GM18511 (cell line): ENCODE measurements around the gene C21orf58.

ENCODE experiments used
- ATAC-seq: cut with Tn5 transposase; IDR thresholded peaks from one replicate; pipeline ENCODE4 v1.9.1; 2021; ENCODE audit warnings: mild to moderate bottlenecking, moderate library complexity; ENCODE audit not compliant: unreplicated experiment

The C21orf58 gene

DNA sequence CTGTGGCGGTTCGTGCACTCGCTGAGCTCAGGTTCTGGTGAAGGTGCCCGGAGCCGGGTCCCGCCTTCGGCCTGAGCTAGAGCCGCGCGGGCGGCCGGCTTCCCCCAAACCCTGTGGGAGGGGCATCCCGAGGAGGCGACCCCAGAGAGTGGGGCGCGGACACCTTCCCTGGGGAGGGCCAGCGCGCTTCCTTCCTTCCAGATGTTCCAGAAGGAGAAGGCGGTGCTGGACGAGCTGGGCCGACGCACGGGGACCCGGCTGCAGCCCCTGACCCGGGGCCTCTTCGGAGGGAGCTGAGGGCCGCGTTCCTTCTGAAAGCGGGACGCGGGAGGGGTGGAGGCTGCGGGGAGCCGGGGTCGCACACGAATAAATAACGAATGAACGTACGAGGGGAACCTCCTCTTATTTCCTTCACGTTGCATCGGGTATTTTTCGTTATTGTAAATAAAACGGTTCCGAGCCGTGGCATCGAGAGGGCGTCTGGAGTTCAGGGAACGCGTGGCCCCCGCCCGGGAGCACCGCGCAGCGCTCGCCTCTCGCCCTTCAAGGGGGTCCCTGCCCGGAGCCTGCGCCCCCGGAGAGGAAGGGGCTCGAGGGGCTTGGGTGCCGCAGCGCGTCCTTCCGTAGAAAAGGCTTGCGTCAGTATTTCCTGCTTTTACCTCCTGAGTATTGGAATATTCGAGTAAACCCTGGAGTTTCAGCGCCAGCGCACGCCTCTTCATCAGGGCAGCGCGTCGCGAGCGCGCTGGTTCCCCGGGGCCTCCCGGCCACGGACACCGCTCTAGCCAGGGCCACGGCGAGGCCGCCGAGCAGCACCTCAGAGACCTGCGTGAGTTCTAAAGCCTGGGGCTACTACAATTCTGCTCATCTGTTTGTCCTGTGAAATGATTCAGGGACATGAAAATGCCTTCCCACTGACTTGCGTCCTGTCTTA is 26.1 kb downstream of the C21orf58 start:
- no peak for ATAC-seq

DNA sequence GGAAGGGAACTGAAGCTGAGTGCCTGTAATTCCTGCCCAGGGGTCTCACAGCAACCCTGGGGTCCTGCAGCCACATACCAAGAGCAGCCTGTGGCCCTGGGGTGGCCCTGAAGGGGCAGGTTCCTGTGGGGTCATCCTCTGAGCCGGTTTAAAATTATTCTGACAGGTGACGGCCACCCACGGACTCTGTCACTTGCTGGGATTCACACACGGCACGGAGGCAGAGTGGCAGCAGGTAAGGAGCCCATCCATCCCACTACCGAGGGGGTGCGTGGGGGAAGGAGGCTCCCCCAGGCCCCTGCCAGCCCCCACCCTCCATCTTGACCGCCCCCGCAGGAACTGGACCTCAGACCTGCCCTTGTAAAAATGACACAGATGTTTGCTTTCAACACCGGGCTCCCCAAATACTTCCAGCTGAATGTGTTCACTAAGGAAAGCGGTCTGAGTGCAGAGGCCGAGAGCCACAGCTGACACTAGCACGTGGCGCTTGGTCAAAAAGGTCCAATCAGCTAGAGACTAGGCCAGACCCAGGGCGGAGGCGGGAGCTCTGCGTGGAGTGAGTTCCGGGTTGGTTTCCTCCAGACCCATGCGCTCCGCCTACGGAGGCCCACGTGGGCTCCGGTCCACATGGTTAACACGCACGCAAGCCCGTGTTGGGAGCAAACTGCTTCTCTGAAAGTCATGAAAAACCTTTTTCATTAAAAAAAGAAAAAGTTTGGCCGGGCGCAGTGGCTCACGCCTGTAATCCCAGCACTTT is 27.5 kb downstream of the C21orf58 start:
- ATAC-seq, result no peak

DNA sequence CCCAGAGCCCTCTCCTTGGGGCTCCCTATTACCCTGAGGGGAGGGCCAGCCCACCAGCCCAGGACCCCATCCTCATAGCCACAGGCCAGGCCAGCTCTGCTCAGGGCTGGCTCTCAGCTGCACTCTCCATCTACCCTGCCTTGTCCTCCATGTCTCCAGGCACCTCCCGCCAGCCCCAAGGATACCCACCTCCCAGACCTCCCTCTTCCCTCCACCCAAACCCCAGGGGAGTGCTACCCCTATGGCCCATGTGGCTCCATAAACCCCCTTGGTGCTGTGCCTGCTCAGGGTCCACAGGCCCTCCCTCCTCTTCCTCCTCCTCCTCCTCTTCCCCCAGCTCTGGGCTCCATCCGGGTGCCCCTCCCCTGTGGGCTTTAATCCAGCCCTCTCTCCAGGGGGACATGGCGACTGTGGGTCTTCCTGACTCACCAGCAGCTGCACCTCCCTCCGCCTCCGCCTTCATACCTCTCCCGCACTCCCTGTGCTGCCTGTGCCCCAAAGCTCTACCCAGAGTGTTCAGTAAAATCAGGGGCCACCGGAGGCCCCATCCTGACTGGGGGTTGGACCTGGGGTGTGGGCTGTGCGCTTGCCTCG is 28.4 kb downstream of the C21orf58 start:
- no peak for ATAC-seq

DNA sequence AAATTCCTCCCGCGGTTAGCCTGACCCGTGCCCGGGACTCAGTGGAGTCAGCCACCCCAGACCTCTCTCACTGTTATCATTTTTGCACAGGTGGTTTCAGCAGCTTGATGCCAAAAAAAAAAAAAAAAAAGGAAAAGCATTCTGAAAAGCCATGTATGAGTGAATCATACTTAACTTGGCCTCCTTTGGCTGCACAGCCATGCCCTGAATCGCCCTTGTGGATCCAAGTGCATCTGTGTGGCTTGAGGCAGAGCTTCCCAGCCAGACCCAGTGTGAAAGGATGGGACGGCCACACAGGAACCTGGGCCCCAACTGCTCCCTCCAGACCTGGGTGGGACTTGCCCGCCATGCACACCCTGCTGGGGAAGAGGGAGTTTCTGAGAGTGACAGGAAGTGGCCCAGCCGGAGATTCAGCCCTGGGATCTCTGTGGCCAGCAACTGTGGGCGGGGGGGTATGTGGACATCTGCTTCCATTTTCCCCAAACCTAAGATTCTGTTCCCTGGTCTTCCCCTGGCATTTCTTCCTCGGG is 29.0 kb downstream of the C21orf58 start:
- no peak for ATAC-seq

DNA sequence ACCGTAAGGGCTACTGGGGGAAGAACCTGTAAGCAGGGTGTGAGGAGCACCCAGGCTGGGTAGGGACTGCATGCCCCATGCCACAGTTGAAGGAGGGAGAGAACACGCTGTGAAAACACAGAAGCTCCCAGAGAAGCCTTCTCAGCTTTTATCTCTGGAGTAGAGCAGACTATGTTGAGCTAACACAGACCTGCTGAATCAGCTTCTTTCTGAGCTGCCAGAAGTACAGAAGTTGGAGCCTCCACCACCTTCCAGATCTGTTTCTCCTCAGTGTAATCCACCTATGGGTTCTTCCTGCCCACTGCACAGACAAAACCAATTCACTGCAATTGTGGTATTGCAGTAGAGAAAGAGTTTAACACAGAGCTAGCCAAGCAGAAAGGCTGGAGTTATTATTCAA is 32.1 kb downstream of the C21orf58 start:
- no peak for ATAC-seq

DNA sequence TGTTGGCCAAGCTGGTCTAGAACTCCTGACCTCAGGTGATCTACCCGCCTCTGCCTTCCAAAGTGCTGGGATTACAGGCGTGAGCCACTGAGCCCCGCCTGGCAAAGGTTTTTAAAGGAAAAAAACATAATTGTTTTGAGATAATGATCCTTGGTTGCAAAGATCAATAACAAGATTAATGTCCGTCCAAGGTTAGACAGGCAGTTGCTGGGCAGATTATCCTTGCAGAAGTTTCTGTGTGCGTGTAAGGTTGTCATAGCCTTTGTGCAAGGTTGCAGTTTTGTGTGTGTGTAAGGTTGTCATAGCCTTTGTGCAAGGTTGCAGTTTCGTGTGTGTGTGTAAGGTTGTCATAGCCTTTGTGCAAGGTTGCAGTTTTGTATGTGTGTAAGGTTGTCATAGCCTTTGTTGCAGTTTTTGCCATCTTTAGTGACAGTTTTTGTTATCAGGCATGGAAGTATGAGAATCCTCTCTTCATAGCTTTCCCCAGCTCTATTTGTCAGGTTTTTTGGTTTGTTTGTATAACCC is 34.0 kb downstream of the C21orf58 start:
- ATAC-seq, result no peak

DNA sequence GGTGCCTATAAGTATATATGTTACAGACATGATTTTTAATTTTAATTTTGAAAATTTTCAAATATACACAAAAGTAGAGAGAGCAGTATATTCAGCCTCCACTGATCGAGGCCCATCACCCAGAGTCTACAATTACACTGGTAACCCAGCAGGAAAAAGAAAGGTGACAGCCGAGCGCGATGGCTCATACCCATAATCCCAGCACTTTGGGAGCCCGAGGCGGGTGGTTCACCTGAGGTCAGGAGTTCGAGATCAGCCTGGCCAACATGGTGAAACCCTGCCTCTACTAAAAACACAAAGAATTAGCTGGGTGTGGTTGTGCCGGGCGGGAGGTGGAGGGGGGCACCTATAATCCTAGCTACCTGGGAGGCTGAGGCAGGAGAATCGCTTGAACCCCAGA is 36.1 kb downstream of the C21orf58 start:
- no peak for ATAC-seq

DNA sequence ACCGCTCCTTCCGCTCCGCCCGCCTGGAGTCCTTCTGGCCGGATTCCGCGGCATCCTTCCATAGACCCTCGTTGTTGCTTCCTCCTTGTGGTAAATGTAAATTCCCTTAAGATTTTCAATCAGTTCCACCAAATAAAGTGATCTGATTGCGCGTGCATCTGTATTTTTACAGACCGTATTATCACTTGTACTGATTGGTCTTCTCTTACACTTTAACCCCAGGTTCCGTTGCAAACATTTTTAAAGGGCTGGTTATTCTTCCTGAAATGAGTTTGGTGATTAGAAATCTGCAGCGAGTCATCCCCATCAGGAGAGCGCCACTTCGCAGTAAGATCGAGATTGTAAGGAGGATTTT is 37.0 kb downstream of the C21orf58 start:
- ATAC-seq, result no peak

DNA sequence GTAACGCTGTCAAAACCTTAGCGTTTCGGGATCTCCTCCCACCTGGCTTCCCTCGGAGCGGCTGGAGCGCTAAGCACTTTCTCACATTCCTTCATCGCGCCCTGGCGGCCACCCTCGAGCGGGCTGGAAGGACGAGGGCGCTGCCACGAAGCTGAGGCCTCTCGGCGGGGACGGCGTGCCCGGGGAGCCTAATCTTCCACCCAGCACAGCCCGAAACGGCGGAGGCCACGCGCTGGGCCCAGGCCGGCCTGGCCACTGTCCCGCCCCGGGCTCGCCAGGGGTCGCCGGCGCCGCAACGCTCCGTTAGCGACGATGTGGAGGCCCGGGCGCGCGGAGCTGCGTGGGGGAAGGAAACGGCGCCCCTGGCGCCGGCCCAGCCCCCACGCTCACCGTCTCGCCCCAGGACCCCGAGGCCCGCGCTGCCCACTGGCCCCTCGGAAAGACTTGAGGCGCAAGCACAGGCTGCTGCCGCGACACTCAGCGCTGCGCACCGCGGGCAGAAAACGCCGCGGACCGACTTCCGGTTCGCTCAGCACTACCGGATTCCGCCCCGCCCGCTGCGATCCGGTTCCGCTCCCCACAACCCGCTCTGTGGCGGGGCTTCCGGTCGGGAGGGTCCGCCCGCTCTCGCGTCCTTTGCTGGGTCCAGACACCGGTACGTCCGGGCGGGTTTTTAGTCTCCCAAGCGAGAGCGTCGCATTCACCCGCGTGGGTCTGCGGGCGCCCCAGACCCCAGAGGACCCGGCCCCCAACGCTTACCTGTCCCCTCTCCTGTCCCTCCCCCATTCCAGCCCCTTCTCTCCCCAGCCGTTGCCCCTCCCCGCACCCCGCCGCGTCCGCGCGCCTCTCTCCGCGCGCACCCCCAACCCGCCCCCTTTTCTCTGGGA is 37.7 kb downstream of the C21orf58 start, which contains the start of gene YBEY:
YBEY (plus strand) TSS at position 582 of the 887 bp plus-strand sequence. CDS start 572 bp downstream, outside the sequence.
- ATAC-seq, result peak; percentile 90

DNA sequence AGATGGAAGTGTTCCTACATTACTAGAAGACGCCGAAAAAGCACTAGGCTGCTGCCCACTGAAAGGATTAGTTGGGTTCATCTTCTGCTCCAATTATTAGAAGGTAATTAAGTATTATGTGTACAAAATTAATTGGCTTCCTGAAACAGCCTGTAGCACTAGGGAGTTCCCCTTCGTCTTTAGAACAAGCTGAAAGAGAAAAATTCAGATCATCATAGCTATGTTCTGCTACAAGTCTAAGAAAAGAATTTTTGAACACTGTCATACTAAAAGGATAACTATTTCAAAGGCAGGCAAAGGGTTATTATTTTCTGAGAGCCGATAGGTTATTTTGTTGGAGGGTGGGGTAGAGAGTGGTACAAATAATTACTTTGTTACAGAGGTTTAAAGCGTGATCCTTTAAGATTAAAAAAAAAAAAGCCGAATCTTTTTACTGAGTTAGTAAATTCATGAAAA is 38.4 kb downstream of the C21orf58 start, which contains the start of gene MCM3AP:
MCM3AP (minus strand) TSS at position 406 of the 456 bp plus-strand sequence; CDS start at position 81, 325 bp downstream.
- ATAC-seq, result no peak

DNA sequence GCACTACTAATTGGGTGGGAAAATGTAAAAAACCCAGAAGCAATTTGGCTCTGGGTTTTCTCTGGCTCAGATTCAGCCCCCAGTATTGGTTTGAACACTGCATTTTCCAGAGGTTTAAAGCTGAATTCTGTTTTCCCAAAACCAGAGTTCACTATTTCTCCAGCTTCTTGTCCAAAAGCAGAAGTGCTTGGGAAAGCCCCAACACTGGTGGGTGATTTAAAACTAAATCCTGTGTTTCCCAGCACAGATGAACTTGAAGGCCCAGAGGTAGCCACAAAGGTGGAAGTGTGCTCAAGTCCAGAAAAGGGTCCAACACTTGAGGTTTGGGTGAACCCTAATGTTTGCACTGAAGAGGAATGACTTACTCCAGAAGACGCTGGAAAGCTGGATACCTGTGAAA is 38.9 kb downstream of the C21orf58 start:
- ATAC-seq, result no peak

DNA sequence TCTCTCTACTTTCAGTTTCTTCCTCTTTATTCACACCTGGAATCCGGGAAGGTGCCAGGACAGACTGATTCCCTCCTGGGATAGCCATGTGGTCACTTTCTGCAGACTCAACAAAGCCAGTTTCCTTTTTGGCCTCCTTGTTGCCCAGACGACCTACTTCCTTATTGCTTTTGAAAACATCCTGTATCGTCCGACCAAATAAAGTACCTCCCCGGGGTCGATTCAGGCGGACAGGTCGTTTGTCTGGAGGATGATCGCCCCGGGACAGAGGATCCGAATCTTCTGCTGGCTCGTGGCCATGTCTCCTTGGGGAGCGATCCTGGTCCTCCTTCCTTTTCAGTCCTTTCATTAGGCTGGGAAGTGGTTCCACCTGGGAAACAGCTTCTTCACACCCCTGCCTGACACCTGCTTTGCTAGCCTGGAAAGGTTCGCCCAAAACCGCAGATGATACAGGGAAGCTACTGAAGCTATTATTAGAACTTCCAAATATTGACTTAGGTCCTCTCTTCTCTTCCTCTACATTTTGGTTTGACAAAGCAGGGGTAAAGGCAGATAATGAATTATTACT is 39.5 kb downstream of the C21orf58 start:
- ATAC-seq, result no peak

DNA sequence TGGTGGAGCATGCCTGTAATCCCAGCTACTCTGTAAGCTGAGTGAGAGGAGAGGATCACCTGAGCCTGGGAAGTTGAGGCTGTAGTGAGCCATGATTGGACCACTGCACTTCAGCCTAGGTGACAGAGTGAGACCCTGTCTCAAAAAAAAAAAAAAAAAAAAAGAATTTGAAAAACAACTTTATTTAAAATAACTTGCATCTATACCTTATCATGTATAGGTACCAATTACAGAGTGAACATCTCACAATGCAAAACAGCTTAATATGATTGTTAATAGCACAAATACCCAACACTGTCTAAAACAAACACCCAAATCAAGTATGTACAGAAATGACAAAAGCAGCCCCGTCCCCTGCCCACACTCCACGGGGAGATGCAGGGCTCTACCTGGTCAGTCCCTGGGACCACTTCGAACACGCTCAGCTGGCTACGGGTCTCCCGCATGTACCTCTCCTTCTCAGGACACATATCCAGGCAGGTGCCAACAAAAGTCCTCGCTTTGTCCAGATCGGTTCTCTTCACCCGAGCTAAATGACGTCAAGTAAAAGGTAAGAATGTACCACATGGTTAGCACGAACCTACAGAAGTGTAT is 48.8 kb downstream of the C21orf58 start:
- ATAC-seq, result no peak

DNA sequence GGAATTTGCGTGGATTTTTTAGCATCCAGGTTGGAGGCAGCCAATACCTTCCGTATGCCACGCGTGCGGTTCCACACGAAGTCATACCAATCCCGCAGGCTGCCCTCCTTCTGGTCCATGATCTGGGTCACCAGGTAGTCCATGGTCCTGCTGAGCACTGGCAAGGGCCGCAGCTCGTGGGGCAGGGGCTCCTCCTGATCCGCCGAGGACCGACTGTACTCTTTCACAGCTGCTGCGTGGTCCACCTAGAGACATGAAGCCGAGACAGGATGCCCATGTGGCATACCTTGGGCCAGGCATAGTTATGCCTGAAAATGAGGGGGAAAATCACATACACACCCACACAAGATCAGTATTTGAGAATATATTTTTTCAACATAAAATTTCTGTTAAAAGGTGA is 50.3 kb downstream of the C21orf58 start:
- no peak for ATAC-seq

DNA sequence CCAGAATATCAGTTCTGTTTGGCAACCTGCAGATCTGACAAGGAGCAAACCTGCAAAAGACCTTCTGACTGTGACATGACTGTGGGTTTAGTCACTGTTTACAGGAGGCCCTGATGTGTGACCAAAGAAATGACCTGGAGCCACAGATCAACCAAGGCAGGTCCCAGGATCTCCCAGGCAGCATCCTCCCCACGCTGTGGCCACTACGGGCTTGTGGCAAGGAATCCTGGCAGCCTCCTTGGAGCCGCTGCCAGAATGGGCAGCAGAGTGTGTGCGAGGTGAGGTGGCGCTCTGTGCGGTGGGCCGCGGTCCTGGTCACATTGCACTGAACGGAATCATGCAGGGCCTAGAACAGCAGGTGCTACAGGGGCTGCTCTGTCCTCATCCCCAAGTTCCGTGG is 54.2 kb downstream of the C21orf58 start:
- no peak for ATAC-seq

DNA sequence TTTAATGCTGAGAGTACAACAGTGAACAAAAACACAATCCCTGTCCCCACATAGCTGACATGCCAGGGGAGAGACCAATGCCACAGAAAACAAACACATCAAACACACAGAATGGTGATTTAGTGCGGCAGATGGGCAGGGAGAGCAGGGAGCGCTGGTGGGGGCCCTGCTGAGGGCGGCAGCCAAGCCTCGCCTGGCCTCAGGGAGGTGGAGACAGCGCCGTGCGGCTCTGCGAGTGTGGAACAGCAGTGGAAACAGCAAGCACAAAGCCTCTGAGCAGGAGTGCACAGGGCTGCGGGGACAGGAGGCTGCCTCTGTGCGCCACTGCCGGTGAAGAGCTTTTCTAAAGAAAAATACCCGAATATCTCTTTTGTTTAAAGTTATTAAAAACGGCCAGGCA is 55.3 kb downstream of the C21orf58 start:
- no peak for ATAC-seq

DNA sequence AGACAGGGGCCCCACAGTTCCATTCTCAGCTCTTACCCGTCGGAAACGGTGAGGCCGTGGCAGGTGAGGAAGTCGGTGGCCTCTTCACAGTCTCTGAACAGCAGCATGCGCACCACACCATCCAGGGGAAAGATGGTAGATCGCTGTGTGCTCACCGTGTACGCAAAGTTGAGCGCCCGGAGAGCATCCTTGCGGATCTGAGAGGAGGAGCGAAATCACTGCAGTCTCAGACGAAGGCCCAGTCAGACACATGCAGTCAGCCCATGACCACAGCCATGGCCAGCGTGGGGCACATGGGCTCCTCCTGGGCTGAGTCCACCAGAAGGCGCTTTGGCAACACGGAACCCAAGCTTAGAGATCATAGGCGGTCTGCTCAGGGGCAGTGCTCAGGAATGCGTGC is 56.7 kb downstream of the C21orf58 start:
- no peak for ATAC-seq

DNA sequence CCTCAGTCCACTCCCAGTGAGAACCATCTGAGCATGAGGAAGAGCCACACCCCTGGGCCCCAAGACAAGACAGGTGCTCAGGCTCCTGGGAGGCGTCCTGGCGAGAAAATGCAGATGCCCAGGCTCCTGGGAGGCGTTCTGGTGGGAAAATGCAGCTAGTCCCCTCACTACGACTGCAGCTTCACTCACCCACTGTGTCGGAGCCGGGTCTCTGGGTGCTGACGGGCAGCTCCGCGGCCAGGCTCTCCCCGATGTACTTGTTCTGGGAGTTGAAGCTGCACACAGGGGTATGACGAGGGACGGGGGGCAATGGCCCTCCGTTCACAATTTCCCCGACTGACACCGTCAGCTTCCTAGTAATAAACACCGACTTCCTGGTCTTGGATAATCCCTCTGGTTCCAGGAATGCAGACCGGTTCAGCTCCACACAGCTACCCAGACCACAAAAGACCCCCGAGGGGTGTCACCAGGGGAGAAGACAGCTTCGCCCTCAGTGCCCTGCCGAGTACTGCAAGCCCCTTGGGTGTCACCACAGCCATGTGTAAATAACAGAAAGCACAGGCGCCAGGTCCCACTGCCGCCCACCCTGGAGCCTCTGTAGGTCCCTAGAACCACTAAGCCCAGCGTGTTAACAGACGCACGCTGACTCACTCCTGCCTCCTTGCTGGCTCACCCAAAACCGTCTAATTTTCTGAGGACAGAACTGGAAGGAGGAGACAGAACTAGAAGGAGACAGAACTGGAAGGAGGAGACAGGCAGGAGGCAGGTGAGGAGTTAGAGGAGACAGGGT is 57.7 kb downstream of the C21orf58 start:
- no peak for ATAC-seq
